GM18517 (cell line): ENCODE measurements around the gene CHRNA4.

ENCODE experiments used
- ATAC-seq: cut with Tn5 transposase; IDR thresholded peaks from one replicate; pipeline ENCODE4 v1.9.1; 2021; ENCODE audit warnings: mild to moderate bottlenecking, moderate library complexity; ENCODE audit not compliant: unreplicated experiment

CHRNA4 gene

GRCh38 chr20:63322933-63323273 lies 38.2 kb downstream of the CHRNA4 start:
- no peak for ATAC-seq

- no peak for ATAC-seq
Measured at GRCh38 chr20:63322146-63322932, 38.8 kb downstream of the CHRNA4 start.

GRCh38 chr20:63321148-63321831 lies 39.9 kb downstream of the CHRNA4 start:
- ATAC-seq = no peak

GRCh38 chr20:63320616-63321147 lies 40.5 kb downstream of the CHRNA4 start:
- no peak for ATAC-seq

- no peak for ATAC-seq
Measured at GRCh38 chr20:63320041-63320511, 41.1 kb downstream of the CHRNA4 start.

- no peak for ATAC-seq
Measured at GRCh38 chr20:63319164-63320040, 41.7 kb downstream of the CHRNA4 start.

GRCh38 chr20:63318391-63319163 lies 42.6 kb downstream of the CHRNA4 start:
- ATAC-seq = no peak

GRCh38 chr20:63317601-63318291 lies 43.4 kb downstream of the CHRNA4 start:
- ATAC-seq = no peak

- no peak for ATAC-seq
Measured at GRCh38 chr20:63317061-63317460, 44.1 kb downstream of the CHRNA4 start.

- no peak for ATAC-seq
Measured at GRCh38 chr20:63316502-63316921, 44.6 kb downstream of the CHRNA4 start.

GRCh38 chr20:63315731-63316491 lies 45.2 kb downstream of the CHRNA4 start:
- no peak for ATAC-seq

GRCh38 chr20:63315240-63315689 lies 45.9 kb downstream of the CHRNA4 start:
- ATAC-seq = no peak

GRCh38 chr20:63314566-63315239 lies 46.4 kb downstream of the CHRNA4 start:
- ATAC-seq = no peak

- ATAC-seq = no peak
Measured at GRCh38 chr20:63314015-63314471, 47.1 kb downstream of the CHRNA4 start.

- ATAC-seq = no peak
Measured at GRCh38 chr20:63313349-63314014, 47.7 kb downstream of the CHRNA4 start.

- no peak for ATAC-seq
Measured at GRCh38 chr20:63312690-63313348, 48.3 kb downstream of the CHRNA4 start.

GRCh38 chr20:63312273-63312672 lies 48.9 kb downstream of the CHRNA4 start:
- ATAC-seq = no peak
